HepG2 (cell line): ENCODE results near the gene TBX15. TPM values are rescaled to one million over a fixed set of nuclear protein-coding genes. Genes with fewer than 3 reads are reported as not detected.
"Not testable (repeated sequence)": the region's sequence is repeated elsewhere in the genome, so short reads cannot be mapped to it uniquely, and the experiment has no call there.

Source experiments
- ATAC-seq: fragments of 200-7000 bp; cut with Tn5 transposase; 3 replicates; pipeline ENCODE4 v1.9.1; 2020; ENCODE audit warnings: mild to moderate bottlenecking, moderate library complexity
- BruUV-seq: library from RNA; stranded (reverse); fragments of 400-500 nt; replicated peaks from 2 replicates; lab custom pipeline; 2021; lab: Mats Ljungman, UMichigan
- CTCF ChIA-PET: fragments of 300-600 bp; formaldehyde crosslinking; extraction: SDS; loops from one replicate; lab custom pipeline; 2021; ENCODE audit warnings: low total read pairs, inconsistent platforms, low intra/inter-chr PET ratio; lab: Yijun Ruan, JAX
- POLR2A ChIA-PET: fragments of 350-600 bp; sonication (Branson Sonifier 250); formaldehyde crosslinking; loops from one replicate; lab custom pipeline; 2020; ENCODE audit warnings: antibody characterized with exemption, inconsistent platforms; lab: Yijun Ruan, JAX
- DNase-seq: peaks from one replicate; pipeline ENCODE4 v3.0.0-alpha.2; 2015; ENCODE audit warnings: low spot score
- FAIRE-seq: peaks from 3 replicates; lab custom pipeline; 2011; peaks lifted over from hg19 to GRCh38; lab: Jason Lieb, UNC
- H2AFZ ChIP-seq: one replicate; pipeline ENCODE4 v1.6.1; 2011; ENCODE audit warnings: low read length, inconsistent platforms
- H3K27ac ChIP-seq: fragments of 300-600 bp; 3 replicates; pipeline ENCODE4 v1.8.0; 2011; ENCODE audit warnings: mixed run types, mild to moderate bottlenecking, mixed read lengths, low read length, inconsistent platforms; ENCODE audit not compliant: insufficient read depth; ENCODE audit errors: extremely low read length
- H3K27me3 ChIP-seq, 2 experiments: fragments of 200-600 bp in 1 of 2; 2 replicates in 1 of 2; 3 replicates in 1 of 2; pipeline versions ENCODE4 v1.6.0 to v1.8.0; 2011; ENCODE audit warnings: low read length in 2 of 2, mild to moderate bottlenecking in 2 of 2, moderate library complexity in 2 of 2, inconsistent platforms in 1 of 2; ENCODE audit not compliant: insufficient read depth in 2 of 2, control insufficient read depth in 1 of 2
- H3K36me3 ChIP-seq, 2 experiments: fragments of 200-600 bp in 1 of 2; replicated peaks in 1 of 2; 2 replicates in 1 of 2; 3 replicates in 1 of 2; pipeline versions ENCODE4 v1.5.1 to v1.8.0; 2011; ENCODE audit warnings: low read length in 2 of 2, inconsistent platforms in 1 of 2; ENCODE audit not compliant: insufficient read depth in 2 of 2, control insufficient read depth in 1 of 2
- H3K4me1 ChIP-seq: 2 replicates; pipeline ENCODE4 v1.5.1; 2012; ENCODE audit warnings: low read length, inconsistent platforms; ENCODE audit not compliant: insufficient read depth
- H3K4me2 ChIP-seq: 2 replicates; pipeline ENCODE4 v1.6.0; 2011; ENCODE audit warnings: low read depth, low read length, inconsistent platforms
- H3K4me3 ChIP-seq, 3 experiments: fragments of 200-600 bp in 1 of 3; sonication (generic), shearing (Covaris generic) in 1 of 3; replicated peaks in 1 of 3; 2 replicates each; pipeline ENCODE4 v1.5.1; 2011 to 2016; ENCODE audit warnings: low read length in 3 of 3, inconsistent platforms in 2 of 3, low read depth in 2 of 3, mild to moderate bottlenecking in 2 of 3, control low read depth in 1 of 3, mixed read lengths in 1 of 3; ENCODE audit not compliant: insufficient read depth in 1 of 3
- H3K79me2 ChIP-seq: one replicate; pipeline ENCODE4 v1.6.1; 2011; ENCODE audit warnings: low read length, inconsistent platforms; ENCODE audit not compliant: insufficient read depth
- H3K9ac ChIP-seq: 2 replicates; pipeline ENCODE4 v1.6.0; 2011; ENCODE audit warnings: mild to moderate bottlenecking, low read depth, low read length, inconsistent platforms; ENCODE audit not compliant: insufficient read depth
- H3K9me3 ChIP-seq: 2 replicates; pipeline ENCODE4 v1.5.1; 2012; ENCODE audit warnings: mild to moderate bottlenecking, low read length
- H4K20me1 ChIP-seq: 2 replicates; pipeline ENCODE4 v1.6.0; 2011; ENCODE audit warnings: inconsistent platforms, mild to moderate bottlenecking, low read length, moderate library complexity; ENCODE audit not compliant: insufficient read depth
- CHD4 ChIP-seq: fragments of 200-600 bp; sonication (generic); IDR thresholded peaks from 2 replicates; pipeline ENCODE4 v1.7.0; 2017; ENCODE audit warnings: mild to moderate bottlenecking, low read length, borderline replicate concordance
- HNF1A ChIP-seq, 2 experiments: sonication (generic) in 1 of 2; formaldehyde crosslinking in 1 of 2; IDR thresholded peaks; 2 replicates each; pipeline versions ENCODE4 v1.4.0 to v1.6.1; 2016 to 2020; ENCODE audit warnings: borderline replicate concordance in 1 of 2, low read depth in 1 of 2, mild to moderate bottlenecking in 1 of 2, missing genetic modification reagents in 1 of 2
- RFXAP ChIP-seq: sonication (generic); formaldehyde crosslinking; IDR thresholded peaks from 2 replicates; pipeline ENCODE4 v1.4.0; 2020; ENCODE audit warnings: missing genetic modification reagents, borderline replicate concordance
- TOPORS ChIP-seq: sonication (generic); formaldehyde crosslinking; IDR thresholded peaks from 2 replicates; pipeline ENCODE4 v1.8.0; 2023; ENCODE audit warnings: mild to moderate bottlenecking, missing genetic modification reagents
- ZKSCAN1 ChIP-seq: fragments of 150-350 bp; IDR thresholded peaks from 2 replicates; pipeline ENCODE4 v1.6.1; 2014; ENCODE audit warnings: low read length
- ZNF331 ChIP-seq: sonication (generic); formaldehyde crosslinking; IDR thresholded peaks from 2 replicates; pipeline ENCODE4 v1.4.0; 2020; ENCODE audit warnings: missing genetic modification reagents
- WGBS: methylation state at CpG from one replicate; pipeline ENCODE4 v1.1.6; 2017; ENCODE audit warnings: low lambda C conversion rate; 5-methylcytosine and 5-hydroxymethylcytosine counted together
- in situ Hi-C: cut with HindIII; loops from 2 replicates; pipeline ENCODE4 v1.10.0; 2017; ENCODE audit warnings: low pct_unique_long_range_greater_than_20kb; ENCODE audit not compliant: extremely low pct_ligation_motif_present
- intact Hi-C: fragments of 100-400 bp; cut with micrococcal nuclease; formaldehyde crosslinking; loops from one replicate; pipeline ENCODE4 v1.10.0; 2022; ENCODE audit not compliant: unreplicated experiment
- polyA plus RNA-seq, 8 experiments: library from polyadenylated mRNA; depleted of rRNA in 3 of 8; stranded (reverse) in 7 of 8; unstranded in 1 of 8; fragments of >200 nt; fragmentation: Illumina TruSeq in 4 of 8; extraction: Trizol in 4 of 8; gene quantifications; 2 replicates each; pipeline versions ENCODE4 v1.2.1 to v1.2.3, GENCODE V29; 2011 to 2016; ENCODE audit warnings: low read depth in 4 of 8, missing spikeins in 1 of 8, mixed read lengths in 1 of 8; ENCODE audit not compliant: insufficient read depth in 1 of 8
- total RNA-seq, 5 experiments: library from RNA; depleted of rRNA; stranded (reverse); fragments of >200 nt; fragmentation: Illumina TruSeq; extraction: Trizol; gene quantifications; 2 replicates each; pipeline ENCODE4 v1.2.3, GENCODE V29; 2016; ENCODE audit warnings: low read depth in 1 of 5
- TF ChIP-seq, protein P1 (sequence below): sonication (generic); formaldehyde crosslinking; IDR thresholded peaks from 2 replicates; pipeline ENCODE4 v1.8.0; 2022; ENCODE audit warnings: mild to moderate bottlenecking, missing genetic modification reagents

Gene TBX15
- total and polyA plus RNA-seq, 2 of the 13 experiments (the other 11 are each of a cell fraction or from before 2014, with no cell fraction given): 0.42 to 1.9 TPM

DNA sequence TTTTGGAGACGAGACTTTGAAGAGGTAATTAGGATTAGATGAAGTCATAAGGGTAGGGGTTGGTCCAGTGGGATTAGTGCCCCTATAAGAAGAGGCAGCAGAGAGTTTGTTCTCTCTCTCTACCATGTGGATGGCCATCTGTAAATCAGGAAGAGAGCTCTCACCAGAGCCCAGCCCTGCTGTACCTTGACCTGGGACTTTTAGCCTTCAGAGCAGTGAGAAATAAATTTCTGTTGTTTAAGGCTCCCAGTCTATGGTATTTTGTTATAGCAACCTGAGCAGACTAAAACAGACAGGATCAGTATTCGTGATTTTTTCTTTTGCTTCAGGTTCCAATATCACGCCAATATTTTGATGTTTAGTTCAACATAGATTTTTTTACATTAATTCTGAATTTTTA, 30.0 kb downstream of the TBX15 start (continued):
- TF ChIP-seq, protein P1, sequence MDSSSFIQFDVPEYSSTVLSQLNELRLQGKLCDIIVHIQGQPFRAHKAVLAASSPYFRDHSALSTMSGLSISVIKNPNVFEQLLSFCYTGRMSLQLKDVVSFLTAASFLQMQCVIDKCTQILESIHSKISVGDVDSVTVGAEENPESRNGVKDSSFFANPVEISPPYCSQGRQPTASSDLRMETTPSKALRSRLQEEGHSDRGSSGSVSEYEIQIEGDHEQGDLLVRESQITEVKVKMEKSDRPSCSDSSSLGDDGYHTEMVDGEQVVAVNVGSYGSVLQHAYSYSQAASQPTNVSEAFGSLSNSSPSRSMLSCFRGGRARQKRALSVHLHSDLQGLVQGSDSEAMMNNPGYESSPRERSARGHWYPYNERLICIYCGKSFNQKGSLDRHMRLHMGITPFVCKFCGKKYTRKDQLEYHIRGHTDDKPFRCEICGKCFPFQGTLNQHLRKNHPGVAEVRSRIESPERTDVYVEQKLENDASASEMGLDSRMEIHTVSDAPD: no peak
- TF ChIP-seq RFXAP (CRISPR knock-in tag): no peak
- no peak for TF ChIP-seq HNF1A (IDR thresholded peaks at IDR 0.05; ENCODE audit: low read depth)
- TF ChIP-seq HNF1A (CRISPR knock-in tag; IDR thresholded peaks at IDR 0.05; ENCODE audit: borderline replicate concordance): no peak
- TF ChIP-seq ZKSCAN1: no peak
- TF ChIP-seq ZNF331 (CRISPR knock-in tag): peak; percentile 66; the same call in 1 of the 2 replicates
- TF ChIP-seq TOPORS: no peak

- H3K4me2 ChIP-seq, H2AFZ ChIP-seq, H3K79me2 ChIP-seq, ATAC-seq, H3K9ac ChIP-seq, H3K4me3 ChIP-seq, BruUV-seq, in situ Hi-C loops, H3K36me3 ChIP-seq, CTCF ChIA-PET, H3K9me3 ChIP-seq, DNase-seq, FAIRE-seq, H3K27me3 ChIP-seq, H4K20me1 ChIP-seq, intact Hi-C loops: not testable (repeated sequence)
- TF ChIP-seq CHD4: peak; percentile 42; the same call in 1 of the 2 replicates
- H3K4me1 ChIP-seq: peaks cover 49% of the 10 kb centered on the region
- POLR2A ChIA-PET: interaction anchor here (2.8 kb wide), 1 partner anchor 183 kb away, joined by 7 read pairs; the partner anchor contains the start of gene WARS2
- peak overlapping the region; percentile 98 for H3K27ac ChIP-seq
- WGBS: 99% methylated on average over 7 of the region's 7 CpGs
Measured at GRCh38 chr1:118957579-118957978, 30.6 kb downstream of the TBX15 start.
